Activated T-helper 2 cell treated with anti-CD3 and anti-CD28 coated beads, Interferon-gamma antibody, Interleukin-2, Interleukin-4, amounts not matched to agents 10 μg/mL and 5 μg/mL and 100 μg/mL, durations not matched to agents 14 hours and 24 hours and 36 hours (primary cell): Measurements from ENCODE around the gene PALLD. TPM values are rescaled to one million over a fixed set of nuclear protein-coding genes. Genes with fewer than 3 reads are reported as not detected.

Source experiments
- DNase-seq: peaks from one replicate; pipeline ENCODE4 v3.0.0; 2021; ENCODE audit warnings: low spot score
- H3K27ac Mint-ChIP-seq: one replicate; pipeline ENCODE4 v1.8.0; 2021; ENCODE audit warnings: mixed read lengths
- H3K27me3 Mint-ChIP-seq: one replicate; pipeline ENCODE4 v1.8.0; 2021; ENCODE audit warnings: low read depth, mixed read lengths
- H3K36me3 Mint-ChIP-seq: one replicate; pipeline ENCODE4 v1.8.0; 2021; ENCODE audit warnings: low read depth, mixed read lengths
- H3K4me1 Mint-ChIP-seq: one replicate; pipeline ENCODE4 v1.8.0; 2021; ENCODE audit warnings: low read depth, mixed read lengths
- H3K4me3 Mint-ChIP-seq: one replicate; pipeline ENCODE4 v1.8.0; 2021; ENCODE audit warnings: low read depth, mild to moderate bottlenecking, moderate library complexity, mixed read lengths
- H3K9me3 Mint-ChIP-seq: one replicate; pipeline ENCODE4 v1.8.0; 2021; ENCODE audit warnings: mixed read lengths
- intact Hi-C: fragments of 100-400 bp; cut with micrococcal nuclease; formaldehyde crosslinking; loops from one replicate; pipeline ENCODE4 v1.15.1; 2023
- total RNA-seq: library from RNA; stranded (reverse); gene quantifications from 2 replicates; pipeline ENCODE4 v1.2.3, GENCODE V29; 2022

Gene PALLD
- total RNA-seq, 1 donor from 2014 or later: 19.8 TPM

- Mint-ChIP-seq H3K4me1 (no peaks in the 10 kb centered on the region), H3K36me3 (no peaks in the 10 kb centered on the region), H3K9me3 (no peaks in the 10 kb centered on the region), H3K27me3 (peaks cover 5% of the 10 kb centered on the region), H3K27ac (no peak overlapping the region), H3K4me3 (no peak overlapping the region)
- intact Hi-C loops: no loop called here
- no peak for DNase-seq
Observed at GRCh38 chr4:168557658-168558057, 60.8 kb downstream of the PALLD start.

GRCh38 chr4:168558599-168558998 lies 61.7 kb downstream of the PALLD start:
- H3K27me3 Mint-ChIP-seq: peaks cover 5% of the 10 kb centered on the region
- H3K4me3 Mint-ChIP-seq: no peak overlapping the region
- intact Hi-C loops: no loop called here
- H3K36me3 Mint-ChIP-seq: no peaks in the 10 kb centered on the region
- no peak for DNase-seq
- no peak overlapping the region for H3K27ac Mint-ChIP-seq
- no peaks in the 10 kb centered on the region for H3K4me1 Mint-ChIP-seq
- no peaks in the 10 kb centered on the region for H3K9me3 Mint-ChIP-seq

DNA sequence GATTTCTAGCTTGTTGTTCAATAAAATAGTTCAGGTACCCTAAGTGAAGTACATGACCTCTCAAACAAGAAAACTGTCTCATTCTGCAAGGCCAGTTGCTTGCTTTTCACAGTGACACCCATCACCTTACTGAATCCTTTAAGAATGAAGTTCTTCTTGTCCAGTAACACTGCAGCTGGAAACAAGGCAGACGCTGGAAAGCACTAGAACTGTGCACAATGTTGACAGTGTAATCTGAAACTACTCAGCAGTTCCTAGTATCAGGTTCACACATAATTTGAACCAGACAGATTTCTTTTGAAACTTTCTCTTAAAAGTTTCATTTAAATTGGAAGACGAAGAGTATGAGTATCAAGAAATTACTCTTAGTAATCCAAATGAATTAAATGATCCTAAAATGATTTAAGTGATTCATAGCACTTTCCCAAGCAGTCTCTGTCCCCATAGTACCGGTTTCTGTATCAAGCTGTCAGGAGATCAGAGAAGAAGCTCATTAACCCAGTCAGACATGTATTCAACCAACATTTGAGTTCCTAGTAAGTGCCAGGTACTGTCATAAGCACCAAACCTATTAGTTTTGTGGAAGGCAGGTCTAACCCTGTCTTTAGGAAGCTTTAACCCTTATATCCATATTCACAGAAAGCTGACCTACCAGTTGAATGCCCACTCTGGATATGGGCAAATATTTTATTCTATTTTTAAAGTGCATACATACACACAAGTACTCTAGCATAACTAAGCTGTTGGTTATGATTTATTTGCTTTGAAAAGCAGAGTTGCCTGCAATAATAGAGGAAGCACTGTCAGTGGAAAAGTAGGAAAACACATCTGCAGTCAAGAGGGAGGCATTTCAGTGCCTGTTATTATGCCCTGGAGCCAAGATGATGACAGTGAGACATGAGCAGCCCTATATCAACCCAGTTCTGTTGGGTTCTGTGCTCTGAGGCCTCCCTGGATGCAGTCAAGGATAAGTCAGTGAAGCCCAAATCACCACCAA lies 63.6 kb downstream of the PALLD start:
- no peak overlapping the region for H3K27ac Mint-ChIP-seq
- H3K9me3 Mint-ChIP-seq: no peaks in the 10 kb centered on the region
- no peaks in the 10 kb centered on the region for H3K36me3 Mint-ChIP-seq
- H3K27me3 Mint-ChIP-seq: peaks cover 5% of the 10 kb centered on the region
- DNase-seq: no peak
- intact Hi-C loops: no loop called here
- no peak overlapping the region for H3K4me3 Mint-ChIP-seq
- no peaks in the 10 kb centered on the region for H3K4me1 Mint-ChIP-seq

- Mint-ChIP-seq H3K4me3 (no peak overlapping the region), H3K27me3 (peaks cover 5% of the 10 kb centered on the region), H3K9me3 (no peaks in the 10 kb centered on the region), H3K4me1 (no peaks in the 10 kb centered on the region), H3K36me3 (no peaks in the 10 kb centered on the region), H3K27ac (no peak overlapping the region)
- intact Hi-C loops: no loop called here
- DNase-seq: no peak
Observed at GRCh38 chr4:168562041-168562571, 65.3 kb downstream of the PALLD start.

DNA sequence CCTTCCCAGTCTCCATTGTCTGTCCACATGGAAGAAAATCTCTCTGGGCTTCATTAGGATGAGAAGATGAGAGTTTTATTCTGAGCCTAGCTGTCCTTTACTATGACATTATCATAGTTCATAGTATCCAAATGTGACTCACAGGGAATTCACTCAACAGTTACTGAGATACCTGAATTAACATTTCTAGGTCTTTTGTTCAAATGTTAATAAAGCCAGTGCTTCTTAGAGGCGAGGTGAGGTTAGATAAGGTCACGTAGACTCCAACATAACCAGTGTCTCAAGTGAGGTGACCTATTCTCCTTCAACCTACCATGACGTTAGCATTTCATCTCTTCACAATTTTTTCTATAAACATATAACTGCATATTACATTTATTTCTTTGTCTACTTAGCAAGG lies 67.2 kb downstream of the PALLD start:
- no peak overlapping the region for H3K27ac Mint-ChIP-seq
- DNase-seq: no peak
- peaks cover 1% of the 10 kb centered on the region for H3K27me3 Mint-ChIP-seq
- H3K4me1 Mint-ChIP-seq: peaks cover 2% of the 10 kb centered on the region
- no peak overlapping the region for H3K4me3 Mint-ChIP-seq
- no peaks in the 10 kb centered on the region for H3K9me3 Mint-ChIP-seq
- intact Hi-C loops: no loop called here
- no peaks in the 10 kb centered on the region for H3K36me3 Mint-ChIP-seq

- H3K27me3 Mint-ChIP-seq: no peaks in the 10 kb centered on the region
- intact Hi-C loops: no loop called here
- no peak for DNase-seq
- H3K4me3 Mint-ChIP-seq: no peak overlapping the region
- H3K9me3 Mint-ChIP-seq: no peaks in the 10 kb centered on the region
- no peak overlapping the region for H3K27ac Mint-ChIP-seq
- H3K4me1 Mint-ChIP-seq: peaks cover 5% of the 10 kb centered on the region
- H3K36me3 Mint-ChIP-seq: no peaks in the 10 kb centered on the region
Observed at GRCh38 chr4:168565130-168565529, 68.3 kb downstream of the PALLD start.

- H3K4me3 Mint-ChIP-seq: no peak overlapping the region
Observed at GRCh38 chr4:168566726-168567125, 69.9 kb downstream of the PALLD start.

DNA sequence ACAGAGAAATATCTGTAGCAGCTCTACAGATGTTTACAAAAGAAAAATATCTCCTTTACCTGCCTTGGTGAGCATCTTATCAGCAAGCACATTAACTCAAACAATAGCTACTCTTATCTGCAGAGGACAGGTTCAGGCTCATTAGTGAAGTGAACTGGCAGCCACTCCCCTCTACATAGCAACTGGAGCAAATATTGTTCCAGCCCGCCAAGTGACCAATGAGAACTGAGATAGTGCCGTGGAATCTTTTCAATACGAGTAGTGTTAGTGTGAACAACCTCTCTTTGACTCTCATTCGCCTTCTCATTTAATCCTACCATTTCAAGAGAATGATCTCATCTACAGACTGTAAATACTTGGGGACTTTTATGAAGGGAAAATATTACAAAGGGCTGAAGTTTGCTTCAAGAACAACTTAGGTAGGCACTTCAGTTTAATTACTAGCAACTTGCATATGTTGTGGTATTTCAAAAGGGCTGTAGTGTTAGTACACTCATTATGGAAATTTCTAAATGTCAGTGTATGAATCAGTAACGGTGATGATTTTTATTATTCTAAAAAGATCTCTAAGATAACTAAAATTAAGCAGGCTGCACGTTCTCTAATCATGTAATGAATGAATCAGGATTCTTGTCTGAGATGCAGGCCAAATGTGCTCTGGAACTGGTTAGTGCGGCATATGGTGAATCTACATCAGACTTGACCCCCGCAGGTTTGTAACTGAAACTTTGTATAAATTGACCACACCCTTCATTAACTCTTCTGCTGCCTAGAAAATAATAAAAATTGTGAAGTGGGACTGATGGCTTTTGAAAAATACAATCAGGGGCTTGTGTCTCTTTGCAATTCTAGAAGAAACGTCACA lies 72.4 kb downstream of the PALLD start:
- Mint-ChIP-seq H3K27me3 (peaks cover 3% of the 10 kb centered on the region), H3K36me3 (no peaks in the 10 kb centered on the region), H3K4me1 (peaks cover 5% of the 10 kb centered on the region), H3K9me3 (no peaks in the 10 kb centered on the region), H3K4me3 (no peak overlapping the region), H3K27ac (no peak overlapping the region)
- no peak for DNase-seq
- intact Hi-C loops: no loop called here

More at GRCh38 chr4:168566726-168567125, 69.9 kb downstream of the PALLD start:
- intact Hi-C loops: no loop called here
- Mint-ChIP-seq H3K9me3 (no peaks in the 10 kb centered on the region), H3K4me1 (peaks cover 5% of the 10 kb centered on the region), H3K36me3 (no peaks in the 10 kb centered on the region), H3K27ac (no peak overlapping the region), H3K27me3 (peaks cover 3% of the 10 kb centered on the region)
- DNase-seq: no peak

DNA sequence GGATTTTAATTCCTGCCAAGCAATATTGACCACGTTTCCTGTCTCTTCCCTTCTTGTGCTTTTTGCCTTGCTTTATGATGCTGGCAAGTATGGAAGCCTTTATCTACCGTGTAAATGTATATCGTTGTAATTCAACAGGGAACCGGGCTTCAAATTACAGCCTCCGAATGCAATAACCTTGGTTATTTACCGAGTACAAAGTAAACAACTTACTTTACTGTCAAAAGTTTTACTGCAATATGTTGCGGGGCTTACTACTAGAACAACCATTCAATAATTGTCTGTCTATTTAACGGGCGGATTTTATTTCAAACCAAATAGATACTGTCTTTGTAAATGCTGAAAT lies 73.1 kb downstream of the PALLD start:
- Mint-ChIP-seq H3K4me3 (no peak overlapping the region), H3K9me3 (no peaks in the 10 kb centered on the region), H3K4me1 (peaks cover 5% of the 10 kb centered on the region), H3K27me3 (peaks cover 3% of the 10 kb centered on the region), H3K36me3 (no peaks in the 10 kb centered on the region), H3K27ac (no peak overlapping the region)
- intact Hi-C loops: no loop called here
- DNase-seq: no peak

- peaks cover 5% of the 10 kb centered on the region for H3K4me1 Mint-ChIP-seq
- no peaks in the 10 kb centered on the region for H3K9me3 Mint-ChIP-seq
- peaks cover 3% of the 10 kb centered on the region for H3K27me3 Mint-ChIP-seq
- DNase-seq: no peak
- intact Hi-C loops: no loop called here
- no peak overlapping the region for H3K4me3 Mint-ChIP-seq
- H3K36me3 Mint-ChIP-seq: no peaks in the 10 kb centered on the region
- no peak overlapping the region for H3K27ac Mint-ChIP-seq
Observed at GRCh38 chr4:168570466-168570865, 73.6 kb downstream of the PALLD start.

- Mint-ChIP-seq H3K27me3 (peaks cover 3% of the 10 kb centered on the region), H3K4me3 (no peak overlapping the region), H3K27ac (no peak overlapping the region), H3K4me1 (peaks cover 5% of the 10 kb centered on the region), H3K36me3 (no peaks in the 10 kb centered on the region), H3K9me3 (no peaks in the 10 kb centered on the region)
- no peak for DNase-seq
- intact Hi-C loops: no loop called here
Observed at GRCh38 chr4:168572002-168572401, 75.2 kb downstream of the PALLD start.

- peaks cover 3% of the 10 kb centered on the region for H3K27me3 Mint-ChIP-seq
- no peaks in the 10 kb centered on the region for H3K36me3 Mint-ChIP-seq
- H3K9me3 Mint-ChIP-seq: no peaks in the 10 kb centered on the region
- H3K4me3 Mint-ChIP-seq: no peak overlapping the region
- intact Hi-C loops: no loop called here
- no peak overlapping the region for H3K27ac Mint-ChIP-seq
- peaks cover 4% of the 10 kb centered on the region for H3K4me1 Mint-ChIP-seq
- no peak for DNase-seq
Observed at GRCh38 chr4:168573870-168574269, 77.0 kb downstream of the PALLD start.
